ENCODE results near the gene DHX34.

GRCh38 chr19:47316513-47316912, 32.6 kb upstream of the DHX34 start:
- TF ChIP-seq CTCF (tag by site-specific recombination; IDR thresholded peaks at IDR 0.05) (no peak), ZNF311 (tag by site-specific recombination; IDR thresholded peaks at IDR 0.05; ENCODE audit: borderline replicate concordance) (no peak), ZNF558 (tag by site-specific recombination; IDR thresholded peaks at IDR 0.05) (no peak), ZNF626 (tag by site-specific recombination; IDR thresholded peaks at IDR 0.05) (no peak), ZNF174 (tag by site-specific recombination; IDR thresholded peaks at IDR 0.05) (no peak), ZNF792 (tag by site-specific recombination; IDR thresholded peaks at IDR 0.05) (no peak), TCF7L2 (IDR thresholded peaks at IDR 0.05; ENCODE audit: borderline replicate concordance, low read depth, low read length) (no peak)
